Measurements from ENCODE around the gene RNF126.

Gene RNF126

DNA sequence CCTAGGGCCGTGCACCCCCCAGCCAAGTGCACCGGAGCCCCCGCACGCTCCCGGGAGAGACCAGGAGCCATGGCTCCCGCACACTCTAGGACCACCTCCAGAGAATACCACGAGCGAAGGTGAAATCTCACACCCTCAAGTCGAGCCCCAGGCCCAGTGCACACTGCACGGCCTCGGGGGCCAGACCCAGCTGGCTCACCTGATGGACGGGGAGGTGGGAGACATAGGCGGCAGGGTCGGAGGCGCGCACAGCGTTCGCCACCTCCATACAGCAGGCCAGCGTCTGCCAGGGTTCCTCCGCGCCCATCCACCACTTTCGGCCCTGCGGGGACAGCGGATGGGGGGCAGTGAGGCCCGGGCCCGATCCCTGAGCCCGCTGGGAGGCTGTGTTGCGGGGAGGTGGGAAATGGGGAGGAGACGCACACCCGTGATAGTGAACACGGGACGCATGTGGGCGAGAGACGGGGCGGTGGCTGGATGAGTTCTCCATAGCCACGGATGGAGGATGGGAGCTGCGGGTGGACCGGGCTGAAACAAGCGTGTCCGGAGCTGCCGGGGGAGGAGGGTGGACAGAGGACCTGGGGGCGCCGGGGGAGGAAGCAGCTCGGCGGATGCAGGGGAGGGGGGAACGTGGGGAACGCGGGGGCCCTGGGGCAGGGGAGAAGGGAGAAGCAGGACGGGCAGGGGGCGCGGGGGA, 42.7 kb downstream of the RNF126 start:
- H3K79me1 ChIP-seq (ENCODE audit: low read depth, low read length): peaks cover 2% of the 10 kb centered on the region
- H3K4me3 ChIP-seq (ENCODE audit: low read length in 2 of 2): peak overlapping the region in 1 of 2 donors; percentile 29
- H3K23ac ChIP-seq (ENCODE audit: low read depth, low read length, poor library complexity): no peak overlapping the region
- no peak overlapping the region for H3K4ac ChIP-seq (ENCODE audit: low read length)
- H3K9ac ChIP-seq (ENCODE audit: low read depth, low read length, poor library complexity): no peak overlapping the region
- no peak overlapping the region for H4K91ac ChIP-seq (ENCODE audit: low read depth, low read length, poor library complexity)
- no peak overlapping the region for H4K8ac ChIP-seq (ENCODE audit: low read depth, low read length)
- no peaks in the 10 kb centered on the region for H3K27me3 ChIP-seq (ENCODE audit: control insufficient read depth in 3 of 3, insufficient read depth in 3 of 3, low read depth in 1 of 3, low read length in 3 of 3)
- no peak overlapping the region for H2BK15ac ChIP-seq (ENCODE audit: low read length)
- H2BK12ac ChIP-seq (ENCODE audit: low read length): no peak overlapping the region
- H3K9me3 ChIP-seq (replicated peaks in 1 of 2; ENCODE audit: control insufficient read depth in 2 of 2, insufficient read depth in 1 of 2, low read depth in 1 of 2, low read length in 2 of 2): peaks cover 0 to 2% of the 10 kb centered on the region in 2 donors
- DNase-seq (ENCODE audit: low spot score): no peak
- H3K14ac ChIP-seq (ENCODE audit: low read length): peak overlapping the region; percentile 38
- no CpG with 5 or more reads among the region's 51 CpGs for WGBS, 2 donors (ENCODE audit: extremely low coverage in 2 of 2, insufficient read length in 2 of 2, insufficient replicate concordance in 1 of 2)
- H3K18ac ChIP-seq (ENCODE audit: low read length): no peak overlapping the region
- no peak overlapping the region for H2AFZ ChIP-seq (ENCODE audit: low read length)
- peaks cover 37 to 63% of the 10 kb centered on the region in 2 donors for H3K36me3 ChIP-seq (replicated peaks in 1 of 2; ENCODE audit: control insufficient read depth in 2 of 2, insufficient read depth in 2 of 2, low read length in 2 of 2)
- H3K4me2 ChIP-seq (ENCODE audit: insufficient read depth, low read length, poor library complexity, severe bottlenecking): no peak overlapping the region
- H2AK5ac ChIP-seq (ENCODE audit: low read depth, low read length): no peak overlapping the region
- H3K27ac ChIP-seq (replicated peaks; ENCODE audit: low read length): no peak overlapping the region
- H2BK5ac ChIP-seq (ENCODE audit: low read length): no peak overlapping the region
- H2BK120ac ChIP-seq (ENCODE audit: low read depth, low read length): no peak overlapping the region
- peaks cover 0 to 12% of the 10 kb centered on the region in 2 donors for H3K4me1 ChIP-seq (ENCODE audit: control insufficient read depth in 2 of 2, insufficient read depth in 1 of 2, low read depth in 1 of 2, low read length in 2 of 2)

GRCh38 chr19:619286-620002, 43.6 kb downstream of the RNF126 start:
- H4K8ac ChIP-seq (ENCODE audit: low read depth, low read length): no peak overlapping the region
- peaks cover 0 to 10% of the 10 kb centered on the region in 2 donors for H3K4me1 ChIP-seq (ENCODE audit: control insufficient read depth in 2 of 2, insufficient read depth in 1 of 2, low read depth in 1 of 2, low read length in 2 of 2)
- no peak overlapping the region for H3K23ac ChIP-seq (ENCODE audit: low read depth, low read length, poor library complexity)
- no peaks in the 10 kb centered on the region for H3K27me3 ChIP-seq (ENCODE audit: control insufficient read depth in 3 of 3, insufficient read depth in 3 of 3, low read depth in 1 of 3, low read length in 3 of 3)
- no peak overlapping the region for H2BK5ac ChIP-seq (ENCODE audit: low read length)
- DNase-seq (ENCODE audit: low spot score): no peak
- no peaks in the 10 kb centered on the region for H3K79me1 ChIP-seq (ENCODE audit: low read depth, low read length)
- H2AK5ac ChIP-seq (ENCODE audit: low read depth, low read length): no peak overlapping the region
- no peak overlapping the region for H3K4ac ChIP-seq (ENCODE audit: low read length)
- peaks cover 0 to 2% of the 10 kb centered on the region in 2 donors for H3K9me3 ChIP-seq (replicated peaks in 1 of 2; ENCODE audit: control insufficient read depth in 2 of 2, insufficient read depth in 1 of 2, low read depth in 1 of 2, low read length in 2 of 2)
- peaks cover 40 to 61% of the 10 kb centered on the region in 2 donors for H3K36me3 ChIP-seq (replicated peaks in 1 of 2; ENCODE audit: control insufficient read depth in 2 of 2, insufficient read depth in 2 of 2, low read length in 2 of 2)
- no peak overlapping the region for H2AFZ ChIP-seq (ENCODE audit: low read length)
- no CpG with 5 or more reads among the region's 47 CpGs for WGBS, 2 donors (ENCODE audit: extremely low coverage in 2 of 2, insufficient read length in 2 of 2, insufficient replicate concordance in 1 of 2)
- H3K9ac ChIP-seq (ENCODE audit: low read depth, low read length, poor library complexity): no peak overlapping the region
- no peak overlapping the region for H3K4me2 ChIP-seq (ENCODE audit: insufficient read depth, low read length, poor library complexity, severe bottlenecking)
- H3K27ac ChIP-seq (replicated peaks; ENCODE audit: low read length): no peak overlapping the region
- no peak overlapping the region for H2BK15ac ChIP-seq (ENCODE audit: low read length)
- H3K14ac ChIP-seq (ENCODE audit: low read length): no peak overlapping the region
- H3K18ac ChIP-seq (ENCODE audit: low read length): no peak overlapping the region
- no peak overlapping the region for H2BK12ac ChIP-seq (ENCODE audit: low read length)
- H3K4me3 ChIP-seq (ENCODE audit: low read length in 2 of 2): no peak overlapping the region
- H2BK120ac ChIP-seq (ENCODE audit: low read depth, low read length): no peak overlapping the region
- no peak overlapping the region for H4K91ac ChIP-seq (ENCODE audit: low read depth, low read length, poor library complexity)

DNA sequence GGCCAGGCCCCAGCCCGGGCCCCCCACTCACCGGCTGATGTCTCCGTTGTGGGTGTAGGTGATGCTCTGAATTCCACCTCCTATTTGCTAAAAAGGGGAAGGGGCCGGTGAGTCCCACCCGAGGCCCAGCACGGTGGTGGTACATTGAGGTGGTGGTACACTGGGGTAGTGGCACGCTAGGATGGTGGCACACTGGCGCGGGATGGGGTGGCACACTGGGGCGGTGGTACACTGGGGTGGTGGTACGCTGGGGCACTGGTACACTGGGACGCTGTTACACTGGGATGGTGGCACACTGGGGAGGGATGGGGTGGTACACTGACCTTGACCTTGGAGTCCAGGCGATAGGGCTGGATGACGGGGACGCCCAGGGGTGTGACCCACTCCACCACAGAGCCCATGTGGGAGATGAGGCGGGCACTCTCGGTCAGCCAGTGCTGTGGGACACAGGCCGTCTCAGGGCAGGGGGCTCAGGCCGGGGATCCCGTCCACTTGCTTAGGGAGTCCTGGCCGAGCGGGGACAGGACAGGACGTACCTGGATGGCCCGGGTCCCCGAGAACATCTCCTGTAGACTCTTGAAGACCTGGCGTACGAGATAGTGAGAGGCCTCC, 44.2 kb downstream of the RNF126 start:
- Histone ChIP-seq H3K27ac (replicated peaks; ENCODE audit: low read length) (no peak overlapping the region), H3K4me3 (ENCODE audit: low read length in 2 of 2) (no peak overlapping the region), H2BK15ac (ENCODE audit: low read length) (no peak overlapping the region), H2BK5ac (ENCODE audit: low read length) (no peak overlapping the region), H3K14ac (ENCODE audit: low read length) (no peak overlapping the region), H2BK120ac (ENCODE audit: low read depth, low read length) (no peak overlapping the region), H3K18ac (ENCODE audit: low read length) (no peak overlapping the region), H2AK5ac (ENCODE audit: low read depth, low read length) (no peak overlapping the region), H4K8ac (ENCODE audit: low read depth, low read length) (no peak overlapping the region), H3K4me1 (ENCODE audit: control insufficient read depth in 2 of 2, insufficient read depth in 1 of 2, low read depth in 1 of 2, low read length in 2 of 2) (peaks cover 0 to 4% of the 10 kb centered on the region in 2 donors), H3K23ac (ENCODE audit: low read depth, low read length, poor library complexity) (no peak overlapping the region), H3K4me2 (ENCODE audit: insufficient read depth, low read length, poor library complexity, severe bottlenecking) (no peak overlapping the region), H3K79me1 (ENCODE audit: low read depth, low read length) (no peaks in the 10 kb centered on the region), H2AFZ (ENCODE audit: low read length) (no peak overlapping the region), H4K91ac (ENCODE audit: low read depth, low read length, poor library complexity) (no peak overlapping the region), H2BK12ac (ENCODE audit: low read length) (no peak overlapping the region), H3K27me3 (ENCODE audit: control insufficient read depth in 3 of 3, insufficient read depth in 3 of 3, low read depth in 1 of 3, low read length in 3 of 3) (no peaks in the 10 kb centered on the region), H3K36me3 (replicated peaks in 1 of 2; ENCODE audit: control insufficient read depth in 2 of 2, insufficient read depth in 2 of 2, low read length in 2 of 2) (peaks cover 41 to 60% of the 10 kb centered on the region in 2 donors), H3K9ac (ENCODE audit: low read depth, low read length, poor library complexity) (no peak overlapping the region), H3K9me3 (replicated peaks in 1 of 2; ENCODE audit: control insufficient read depth in 2 of 2, insufficient read depth in 1 of 2, low read depth in 1 of 2, low read length in 2 of 2) (peaks cover 0 to 2% of the 10 kb centered on the region in 2 donors), H3K4ac (ENCODE audit: low read length) (no peak overlapping the region)
- no peak for DNase-seq (ENCODE audit: low spot score)
- WGBS, 2 donors (ENCODE audit: extremely low coverage in 2 of 2, insufficient read length in 2 of 2, insufficient replicate concordance in 1 of 2): no CpG with 5 or more reads among the region's 27 CpGs

DNA sequence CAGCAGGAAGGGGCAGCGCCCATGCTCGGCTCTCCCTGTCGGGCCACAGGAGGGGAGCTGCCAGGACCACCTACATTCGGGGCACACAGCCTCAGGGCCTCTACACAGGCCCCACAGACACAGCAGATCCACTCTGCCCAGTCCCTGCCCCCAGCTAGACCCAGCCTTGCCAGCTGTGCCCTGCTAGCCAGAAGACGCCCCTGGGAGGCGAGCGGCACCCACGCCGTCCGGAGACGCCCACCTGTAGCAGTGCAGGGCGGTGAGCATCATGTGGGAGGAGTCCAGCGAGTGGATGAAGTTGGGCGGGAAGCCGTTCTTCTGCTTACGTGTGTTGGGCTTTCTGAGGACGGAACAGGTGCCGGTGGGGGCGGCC, 44.8 kb downstream of the RNF126 start:
- H3K4me3 ChIP-seq (ENCODE audit: low read length in 2 of 2): no peak overlapping the region
- H3K79me1 ChIP-seq (ENCODE audit: low read depth, low read length): no peaks in the 10 kb centered on the region
- no peak overlapping the region for H2AK5ac ChIP-seq (ENCODE audit: low read depth, low read length)
- H3K23ac ChIP-seq (ENCODE audit: low read depth, low read length, poor library complexity): no peak overlapping the region
- H2BK12ac ChIP-seq (ENCODE audit: low read length): no peak overlapping the region
- no peak overlapping the region for H3K4ac ChIP-seq (ENCODE audit: low read length)
- H2BK120ac ChIP-seq (ENCODE audit: low read depth, low read length): no peak overlapping the region
- H3K27me3 ChIP-seq (ENCODE audit: control insufficient read depth in 3 of 3, insufficient read depth in 3 of 3, low read depth in 1 of 3, low read length in 3 of 3): no peaks in the 10 kb centered on the region
- no CpG with 5 or more reads among the region's 19 CpGs for WGBS, 2 donors (ENCODE audit: extremely low coverage in 2 of 2, insufficient read length in 2 of 2, insufficient replicate concordance in 1 of 2)
- H2AFZ ChIP-seq (ENCODE audit: low read length): no peak overlapping the region
- H4K91ac ChIP-seq (ENCODE audit: low read depth, low read length, poor library complexity): no peak overlapping the region
- no peak overlapping the region for H3K27ac ChIP-seq (replicated peaks; ENCODE audit: low read length)
- peaks cover 0 to 2% of the 10 kb centered on the region in 2 donors for H3K9me3 ChIP-seq (replicated peaks in 1 of 2; ENCODE audit: control insufficient read depth in 2 of 2, insufficient read depth in 1 of 2, low read depth in 1 of 2, low read length in 2 of 2)
- no peak for DNase-seq (ENCODE audit: low spot score)
- no peak overlapping the region for H2BK15ac ChIP-seq (ENCODE audit: low read length)
- H2BK5ac ChIP-seq (ENCODE audit: low read length): no peak overlapping the region
- no peaks in the 10 kb centered on the region for H3K4me1 ChIP-seq (ENCODE audit: control insufficient read depth in 2 of 2, insufficient read depth in 1 of 2, low read depth in 1 of 2, low read length in 2 of 2)
- peak overlapping the region; percentile 56 for H3K14ac ChIP-seq (ENCODE audit: low read length)
- H3K18ac ChIP-seq (ENCODE audit: low read length): no peak overlapping the region
- no peak overlapping the region for H4K8ac ChIP-seq (ENCODE audit: low read depth, low read length)
- H3K36me3 ChIP-seq (replicated peaks in 1 of 2; ENCODE audit: control insufficient read depth in 2 of 2, insufficient read depth in 2 of 2, low read length in 2 of 2): peaks cover 38 to 55% of the 10 kb centered on the region in 2 donors
- H3K9ac ChIP-seq (ENCODE audit: low read depth, low read length, poor library complexity): no peak overlapping the region
- H3K4me2 ChIP-seq (ENCODE audit: insufficient read depth, low read length, poor library complexity, severe bottlenecking): no peak overlapping the region
